WTC11 (cell line): ENCODE results near the gene LARP1. TPM values are rescaled to one million over a fixed set of nuclear protein-coding genes. Genes with fewer than 3 reads are reported as not detected.

Experiments
- ATAC-seq: fragments of 200-7000 bp; cut with Tn5 transposase; 2 replicates; pipeline ENCODE4 v1.10.0; 2021; ENCODE audit warnings: mild to moderate bottlenecking, moderate library complexity
- CTCF ChIA-PET: fragments of 300-600 bp; sonication (Branson Sonifier 250); formaldehyde crosslinking; loops from one replicate; lab custom pipeline; 2021; ENCODE audit warnings: antibody characterized with exemption; lab: Charles Lee
- POLR2A ChIA-PET: fragments of 350-600 bp; sonication (Branson Sonifier 250); formaldehyde crosslinking; loops from one replicate; lab custom pipeline; 2021; ENCODE audit warnings: antibody characterized with exemption; lab: Charles Lee
- DNase-seq: peaks from one replicate; pipeline ENCODE4 v3.0.0; 2021; ENCODE audit warnings: low spot score
- H3K27ac Mint-ChIP-seq: 2 replicates; pipeline ENCODE4 v1.8.0; 2021; ENCODE audit warnings: mixed read lengths
- H3K27me3 Mint-ChIP-seq: 2 replicates; pipeline ENCODE4 v1.8.0; 2021; ENCODE audit warnings: low read depth, mild to moderate bottlenecking, moderate library complexity, mixed read lengths
- H3K36me3 Mint-ChIP-seq: 2 replicates; pipeline ENCODE4 v1.8.0; 2021; ENCODE audit warnings: mixed read lengths
- H3K4me1 Mint-ChIP-seq: 2 replicates; pipeline ENCODE4 v1.8.0; 2022; ENCODE audit warnings: mixed read lengths
- H3K4me3 Mint-ChIP-seq: 2 replicates; pipeline ENCODE4 v1.8.0; 2021; ENCODE audit warnings: mild to moderate bottlenecking, moderate library complexity, mixed read lengths
- H3K9me3 Mint-ChIP-seq: 2 replicates; pipeline ENCODE4 v1.8.0; 2021; ENCODE audit warnings: mixed read lengths
- ARID4B ChIP-seq: sonication (generic); formaldehyde crosslinking; IDR thresholded peaks from 2 replicates; pipeline ENCODE4 v1.8.0; 2023; ENCODE audit warnings: missing genetic modification reagents, mild to moderate bottlenecking, borderline replicate concordance
- ATF6 ChIP-seq: sonication (generic); formaldehyde crosslinking; IDR thresholded peaks from 2 replicates; pipeline ENCODE4 v1.8.1; 2023; ENCODE audit warnings: mild to moderate bottlenecking, missing genetic modification reagents
- CTCF ChIP-seq: fragments of 200-600 bp; IDR thresholded peaks from 2 replicates; pipeline ENCODE4 v1.8.0; 2022; ENCODE audit warnings: antibody characterized with exemption
- E2F4 ChIP-seq: sonication (generic); formaldehyde crosslinking; IDR thresholded peaks from 2 replicates; pipeline ENCODE4 v1.8.1; 2022; ENCODE audit warnings: low read depth, mild to moderate bottlenecking, moderate library complexity, missing genetic modification reagents, borderline replicate concordance
- E2F5 ChIP-seq: sonication (generic); formaldehyde crosslinking; IDR thresholded peaks from 2 replicates; pipeline ENCODE4 v1.8.1; 2022; ENCODE audit warnings: mild to moderate bottlenecking, moderate library complexity, missing genetic modification reagents
- ERG ChIP-seq: fragments of 250-450 bp; sonication (Bioruptor Pico); IDR thresholded peaks from 2 replicates; pipeline ENCODE4 v1.8.0; 2021; ENCODE audit warnings: mild to moderate bottlenecking
- ESRRA ChIP-seq: sonication (generic); formaldehyde crosslinking; IDR thresholded peaks from 2 replicates; pipeline ENCODE4 v1.8.1; 2022; ENCODE audit warnings: mild to moderate bottlenecking, missing genetic modification reagents, borderline replicate concordance
- FOXK1 ChIP-seq: sonication (generic); formaldehyde crosslinking; IDR thresholded peaks from 2 replicates; pipeline ENCODE4 v1.8.0; 2022; ENCODE audit warnings: mild to moderate bottlenecking, moderate library complexity, missing genetic modification reagents
- FOXP1 ChIP-seq: sonication (generic); formaldehyde crosslinking; IDR thresholded peaks from 2 replicates; pipeline ENCODE4 v1.8.0; 2022; ENCODE audit warnings: missing genetic modification reagents, mild to moderate bottlenecking, moderate library complexity, borderline replicate concordance
- GTF2I ChIP-seq: fragments of 250-450 bp; sonication (Bioruptor Pico); conservative IDR thresholded peaks from 2 replicates; pipeline ENCODE4 v1.4.0; 2021; ENCODE audit warnings: mild to moderate bottlenecking
- IRF1 ChIP-seq: sonication (generic); formaldehyde crosslinking; IDR thresholded peaks from 2 replicates; pipeline ENCODE4 v1.8.0; 2023; ENCODE audit warnings: missing genetic modification reagents
- JAZF1 ChIP-seq: fragments of 250-450 bp; sonication (Bioruptor Pico); IDR thresholded peaks from 2 replicates; pipeline ENCODE4 v1.9.0; 2021; ENCODE audit warnings: moderate library complexity, mild to moderate bottlenecking, inconsistent platforms
- JUN ChIP-seq: sonication (generic); formaldehyde crosslinking; IDR thresholded peaks from 2 replicates; pipeline ENCODE4 v1.8.0; 2023; ENCODE audit warnings: mild to moderate bottlenecking, missing genetic modification reagents
- KAT7 ChIP-seq: sonication (generic); formaldehyde crosslinking; IDR thresholded peaks from 2 replicates; pipeline ENCODE4 v1.8.1; 2023; ENCODE audit warnings: missing genetic modification reagents, mild to moderate bottlenecking, borderline replicate concordance
- NR2C2 ChIP-seq: sonication (generic); formaldehyde crosslinking; IDR thresholded peaks from 2 replicates; pipeline ENCODE4 v1.8.0; 2022; ENCODE audit warnings: mild to moderate bottlenecking, missing genetic modification reagents
- OVOL2 ChIP-seq: fragments of 250-450 bp; sonication (Bioruptor Pico); IDR thresholded peaks from 2 replicates; pipeline ENCODE4 v1.9.0; 2021; ENCODE audit warnings: mild to moderate bottlenecking, borderline replicate concordance
- PRRX2 ChIP-seq: fragments of 250-450 bp; sonication (Bioruptor Pico); IDR thresholded peaks from 2 replicates; pipeline ENCODE4 v1.8.0; 2021; ENCODE audit warnings: mild to moderate bottlenecking
- RORB ChIP-seq: fragments of 250-450 bp; sonication (Bioruptor Pico); IDR thresholded peaks from 2 replicates; pipeline ENCODE4 v1.9.0; 2021; ENCODE audit warnings: mild to moderate bottlenecking
- SMAD4 ChIP-seq: sonication (generic); formaldehyde crosslinking; IDR thresholded peaks from 2 replicates; pipeline ENCODE4 v1.8.0; 2022; ENCODE audit warnings: mild to moderate bottlenecking, missing genetic modification reagents
- USF1 ChIP-seq: sonication (generic); formaldehyde crosslinking; IDR thresholded peaks from 2 replicates; pipeline ENCODE4 v1.8.0; 2022; ENCODE audit warnings: mild to moderate bottlenecking, missing genetic modification reagents
- total RNA-seq: library from RNA; stranded (reverse); gene quantifications from 3 replicates; pipeline ENCODE4 v1.2.3, GENCODE V29; 2021

LARP1 gene
- total RNA-seq, 1 experiment from 2014 or later, result 406 TPM

GRCh38 chr5:154788212-154788611, 33.0 kb downstream of the LARP1 start:
- H3K4me3 Mint-ChIP-seq, result no peak overlapping the region
- H3K9me3 Mint-ChIP-seq, result no peaks in the 10 kb centered on the region
- no peak for ATAC-seq
- POLR2A ChIA-PET, result interaction anchor here (1.0 kb wide), 1 partner anchor 14 kb away, joined by 3 read pairs; no protein-coding TSS in a partner anchor
- no peak for TF ChIP-seq USF1
- no peak for TF ChIP-seq ERG (CRISPR knock-in tag)
- TF ChIP-seq NR2C2 (CRISPR knock-in tag), result no peak
- no peak for TF ChIP-seq JUN (CRISPR knock-in tag)
- TF ChIP-seq FOXK1 (CRISPR knock-in tag), result no peak
- no peak for TF ChIP-seq IRF1 (CRISPR knock-in tag)
- TF ChIP-seq ESRRA (CRISPR knock-in tag), result no peak
- TF ChIP-seq JAZF1 (CRISPR knock-in tag), result no peak
- TF ChIP-seq ARID4B (CRISPR knock-in tag), result no peak
- no peak for TF ChIP-seq CTCF
- no peak for TF ChIP-seq OVOL2 (CRISPR knock-in tag)
- no peak for TF ChIP-seq SMAD4 (CRISPR knock-in tag)
- no peak for TF ChIP-seq ATF6 (CRISPR knock-in tag)
- TF ChIP-seq FOXP1, result no peak
- peaks cover 50% of the 10 kb centered on the region for H3K4me1 Mint-ChIP-seq
- no peaks in the 10 kb centered on the region for H3K27me3 Mint-ChIP-seq
- H3K36me3 Mint-ChIP-seq, result peaks cover 35% of the 10 kb centered on the region
- H3K27ac Mint-ChIP-seq, result peak overlapping the region; percentile 82
- CTCF ChIA-PET, result interaction anchor here (1.5 kb wide), 1 partner anchor 148 kb away, joined by 3 read pairs; no protein-coding TSS in a partner anchor
- no peak for DNase-seq

- Mint-ChIP-seq H3K27ac (no peak overlapping the region), H3K9me3 (no peaks in the 10 kb centered on the region), H3K27me3 (no peaks in the 10 kb centered on the region), H3K4me3 (no peak overlapping the region), H3K36me3 (peaks cover 61% of the 10 kb centered on the region), H3K4me1 (peaks cover 19% of the 10 kb centered on the region)
- ATAC-seq (no peak), DNase-seq (no peak)
- CTCF ChIA-PET, result interaction anchor here (1.2 kb wide), 1 partner anchor 141 kb away, joined by 3 read pairs; no protein-coding TSS in a partner anchor
- POLR2A ChIA-PET, result no interaction called here
- TF ChIP-seq PRRX2 (no peak), ATF6 (CRISPR knock-in tag) (no peak), E2F5 (CRISPR knock-in tag) (no peak), KAT7 (CRISPR knock-in tag) (no peak), E2F4 (CRISPR knock-in tag) (no peak), JUN (CRISPR knock-in tag) (no peak), GTF2I (no peak), RORB (CRISPR knock-in tag) (no peak)
Observed at GRCh38 chr5:154791535-154791934, 36.4 kb downstream of the LARP1 start.
